RWPE2 (cell line): ENCODE measurements around the gene SMIM35.

Experiments
- ATAC-seq: fragments of 200-7000 bp; cut with Tn5 transposase; 3 replicates; pipeline ENCODE4 v1.9.1; 2021; ENCODE audit warnings: low read depth
- DNase-seq: peaks from one replicate; pipeline ENCODE4 v3.0.0-alpha.2; 2020; ENCODE audit warnings: low spot score
- H3K27ac ChIP-seq: fragments of 450-650 bp; 2 replicates; pipeline ENCODE4 v1.5.1; 2017; ENCODE audit warnings: mild to moderate bottlenecking; ENCODE audit not compliant: poor library complexity, severe bottlenecking
- H3K27me3 ChIP-seq: fragments of 250-450 bp; sonication (Bioruptor Pico); 2 replicates; pipeline ENCODE4 v1.5.1; 2021; ENCODE audit warnings: mild to moderate bottlenecking, moderate library complexity; ENCODE audit not compliant: insufficient read depth, poor library complexity, severe bottlenecking
- H3K36me3 ChIP-seq: fragments of 250-450 bp; sonication (Bioruptor Pico); 2 replicates; pipeline ENCODE4 v1.5.1; 2020; ENCODE audit warnings: low read depth, mild to moderate bottlenecking, moderate library complexity
- H3K4me1 ChIP-seq: fragments of 250-450 bp; sonication (Bioruptor Pico); 2 replicates; pipeline ENCODE4 v1.5.1; 2021; ENCODE audit warnings: mild to moderate bottlenecking, moderate library complexity; ENCODE audit not compliant: insufficient read depth, poor library complexity, severe bottlenecking
- H3K4me3 ChIP-seq: fragments of 250-450 bp; sonication (Bioruptor Pico); 2 replicates; pipeline ENCODE4 v1.5.1; 2021; ENCODE audit warnings: mild to moderate bottlenecking, moderate library complexity; ENCODE audit not compliant: severe bottlenecking
- H3K9me3 ChIP-seq: fragments of 250-450 bp; sonication (Bioruptor Pico); 2 replicates; pipeline ENCODE4 v1.5.1; 2021; ENCODE audit warnings: mild to moderate bottlenecking, moderate library complexity; ENCODE audit not compliant: severe bottlenecking
- TF ChIP-seq, protein P1 (sequence below): fragments of 450-650 bp; IDR thresholded peaks from one replicate; pipeline ENCODE4 v1.5.1; 2017; ENCODE audit warnings: mild to moderate bottlenecking, moderate library complexity; ENCODE audit not compliant: poor library complexity, severe bottlenecking

SMIM35 gene

DNA sequence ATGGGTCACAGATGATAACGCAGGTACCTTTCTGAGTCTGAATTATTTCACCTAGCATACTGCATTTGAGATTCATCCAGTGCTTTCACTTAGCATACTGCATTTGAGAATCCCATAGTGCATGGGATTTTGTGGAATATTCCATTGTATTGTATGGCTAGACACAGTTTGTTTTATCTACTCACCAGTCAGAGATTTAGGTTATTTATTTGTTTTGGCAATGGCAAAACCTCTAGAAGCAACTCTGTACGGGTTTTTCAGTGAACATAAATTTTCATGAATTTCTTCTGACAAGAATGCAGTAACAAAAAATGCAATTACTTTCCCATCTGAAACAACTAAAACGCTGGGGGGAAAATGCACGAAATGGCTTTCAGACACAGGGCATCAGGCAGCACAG lies 41.5 kb upstream of the SMIM35 start:
- no peaks in the 10 kb centered on the region for H3K27me3 ChIP-seq
- no peak overlapping the region for H3K27ac ChIP-seq
- DNase-seq, result no peak
- H3K4me1 ChIP-seq, result no peaks in the 10 kb centered on the region
- no peak for ATAC-seq
- H3K36me3 ChIP-seq, result no peaks in the 10 kb centered on the region
- TF ChIP-seq, protein P1, sequence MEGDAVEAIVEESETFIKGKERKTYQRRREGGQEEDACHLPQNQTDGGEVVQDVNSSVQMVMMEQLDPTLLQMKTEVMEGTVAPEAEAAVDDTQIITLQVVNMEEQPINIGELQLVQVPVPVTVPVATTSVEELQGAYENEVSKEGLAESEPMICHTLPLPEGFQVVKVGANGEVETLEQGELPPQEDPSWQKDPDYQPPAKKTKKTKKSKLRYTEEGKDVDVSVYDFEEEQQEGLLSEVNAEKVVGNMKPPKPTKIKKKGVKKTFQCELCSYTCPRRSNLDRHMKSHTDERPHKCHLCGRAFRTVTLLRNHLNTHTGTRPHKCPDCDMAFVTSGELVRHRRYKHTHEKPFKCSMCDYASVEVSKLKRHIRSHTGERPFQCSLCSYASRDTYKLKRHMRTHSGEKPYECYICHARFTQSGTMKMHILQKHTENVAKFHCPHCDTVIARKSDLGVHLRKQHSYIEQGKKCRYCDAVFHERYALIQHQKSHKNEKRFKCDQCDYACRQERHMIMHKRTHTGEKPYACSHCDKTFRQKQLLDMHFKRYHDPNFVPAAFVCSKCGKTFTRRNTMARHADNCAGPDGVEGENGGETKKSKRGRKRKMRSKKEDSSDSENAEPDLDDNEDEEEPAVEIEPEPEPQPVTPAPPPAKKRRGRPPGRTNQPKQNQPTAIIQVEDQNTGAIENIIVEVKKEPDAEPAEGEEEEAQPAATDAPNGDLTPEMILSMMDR, result no peak
- H3K4me3 ChIP-seq, result no peak overlapping the region
- H3K9me3 ChIP-seq, result no peaks in the 10 kb centered on the region

- Histone ChIP-seq H3K9me3 (no peaks in the 10 kb centered on the region), H3K36me3 (no peaks in the 10 kb centered on the region), H3K4me3 (no peak overlapping the region), H3K4me1 (no peaks in the 10 kb centered on the region), H3K27me3 (no peaks in the 10 kb centered on the region), H3K27ac (no peak overlapping the region)
- no peak for DNase-seq
- TF ChIP-seq, protein P1, result no peak
- ATAC-seq, result peak; percentile 33; the same call in 1 of the 3 replicates
These were observed 39.5 kb upstream of the SMIM35 start for GRCh38 chr11:118126082-118126838.

- TF ChIP-seq, protein P1, result no peak
- no peaks in the 10 kb centered on the region for H3K36me3 ChIP-seq
- H3K4me3 ChIP-seq, result no peak overlapping the region
- H3K27me3 ChIP-seq, result no peaks in the 10 kb centered on the region
- ATAC-seq, result no peak
- H3K27ac ChIP-seq, result no peak overlapping the region
- H3K9me3 ChIP-seq, result no peaks in the 10 kb centered on the region
- no peaks in the 10 kb centered on the region for H3K4me1 ChIP-seq
- DNase-seq, result no peak
These were observed 38.3 kb upstream of the SMIM35 start for GRCh38 chr11:118124929-118125535.

DNA sequence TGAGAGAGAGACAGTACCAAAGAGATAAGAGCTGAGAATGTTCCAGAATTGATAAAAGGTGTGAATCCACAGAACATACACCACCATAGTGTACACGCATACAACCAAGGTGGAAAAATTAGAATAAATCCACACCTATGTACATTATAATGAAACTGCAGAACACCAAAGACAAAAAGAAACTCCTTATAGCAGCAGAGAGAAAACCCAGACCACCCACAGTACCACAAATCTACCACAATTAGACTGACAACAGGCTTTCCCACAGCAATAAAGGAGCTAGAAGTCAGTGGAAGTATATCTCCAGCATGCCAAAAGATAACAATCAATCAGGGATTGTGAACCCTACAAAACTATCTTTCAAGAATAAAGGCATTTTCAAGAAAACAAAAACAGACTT lies 34.0 kb upstream of the SMIM35 start:
- TF ChIP-seq, protein P1, result no peak
- ATAC-seq (no peak), DNase-seq (no peak)
- H3K4me3 ChIP-seq, result no peak overlapping the region
- H3K36me3 ChIP-seq, result no peaks in the 10 kb centered on the region
- H3K9me3 ChIP-seq, result no peaks in the 10 kb centered on the region
- H3K4me1 ChIP-seq, result no peaks in the 10 kb centered on the region
- H3K27ac ChIP-seq, result no peak overlapping the region
- no peaks in the 10 kb centered on the region for H3K27me3 ChIP-seq
